HG03095 (cell line): Measurements from ENCODE around the gene RSL1D1.
"Not testable (repeated sequence)": the region's sequence is repeated elsewhere in the genome, so short reads cannot be mapped to it uniquely, and the experiment has no call there.

ENCODE experiments used
- ATAC-seq: cut with Tn5 transposase; IDR thresholded peaks from one replicate; pipeline ENCODE4 v1.9.1; 2021; ENCODE audit warnings: moderate library complexity; ENCODE audit not compliant: unreplicated experiment

RSL1D1 gene

GRCh38 chr16:11844499-11844898 lies 6.8 kb downstream of the RSL1D1 start:
- ATAC-seq: no peak

- ATAC-seq: no peak
These were observed 7.5 kb downstream of the RSL1D1 start for GRCh38 chr16:11843861-11844260.

- no peak for ATAC-seq
These were observed 8.1 kb downstream of the RSL1D1 start for GRCh38 chr16:11843206-11843605.

GRCh38 chr16:11841026-11841425 lies 10.3 kb downstream of the RSL1D1 start:
- ATAC-seq: no peak

- ATAC-seq: no peak
These were observed 14.6 kb downstream of the RSL1D1 start for GRCh38 chr16:11836650-11837244.

- no peak for ATAC-seq
These were observed 15.3 kb downstream of the RSL1D1 start for GRCh38 chr16:11835891-11836649.

- ATAC-seq: no peak
These were observed 16.0 kb downstream of the RSL1D1 start for GRCh38 chr16:11835309-11835708.

GRCh38 chr16:11833951-11834695 lies 17.2 kb downstream of the RSL1D1 start:
- ATAC-seq: no peak

- ATAC-seq: no peak
These were observed 22.6 kb downstream of the RSL1D1 start for GRCh38 chr16:11828696-11829095.

GRCh38 chr16:11825520-11826165 lies 25.7 kb downstream of the RSL1D1 start:
- ATAC-seq: not testable (repeated sequence)

- ATAC-seq: no peak
These were observed 27.0 kb downstream of the RSL1D1 start for GRCh38 chr16:11824362-11824761.

- not testable (repeated sequence) for ATAC-seq
These were observed 27.7 kb downstream of the RSL1D1 start for GRCh38 chr16:11823645-11824044.

GRCh38 chr16:11819798-11820197 lies 31.5 kb downstream of the RSL1D1 start:
- no peak for ATAC-seq

GRCh38 chr16:11818970-11819369 lies 32.4 kb downstream of the RSL1D1 start:
- not testable (repeated sequence) for ATAC-seq

- no peak for ATAC-seq
These were observed 35.2 kb downstream of the RSL1D1 start for GRCh38 chr16:11816123-11816522.

- not testable (repeated sequence) for ATAC-seq
These were observed 36.5 kb downstream of the RSL1D1 start for GRCh38 chr16:11814800-11815199.

GRCh38 chr16:11806721-11807120 lies 44.6 kb downstream of the RSL1D1 start:
- ATAC-seq: no peak

- no peak for ATAC-seq
These were observed 45.8 kb downstream of the RSL1D1 start for GRCh38 chr16:11805556-11805955.

- ATAC-seq: no peak
These were observed 49.8 kb downstream of the RSL1D1 start for GRCh38 chr16:11801481-11802021.

GRCh38 chr16:11800382-11800718 lies 51.0 kb downstream of the RSL1D1 start:
- ATAC-seq: no peak
